Measurements from ENCODE around the gene TMEM30B. TPM values are rescaled to one million over a fixed set of nuclear protein-coding genes. Genes with fewer than 3 reads are reported as not detected.
A peak's percentile ranks its signal among the peaks of the same experiment; 100 is the strongest.

The TMEM30B gene
- total RNA-seq, 1 experiment from 2014 or later, result 6.2 TPM

- no peak overlapping the region for H3K27ac ChIP-seq
- no peaks in the 10 kb centered on the region for H3K27me3 ChIP-seq
- no peak overlapping the region for H3K4me3 ChIP-seq
- no peaks in the 10 kb centered on the region for H3K36me3 ChIP-seq
- H3K9me3 ChIP-seq (replicated peaks), result no peaks in the 10 kb centered on the region
- DNase-seq, result no peak
- H3K4me1 ChIP-seq, result peaks cover 3% of the 10 kb centered on the region
Measured at GRCh38 chr14:61285364-61285763, 4.2 kb upstream of the TMEM30B start.

GRCh38 chr14:61284001-61284400 is 2.9 kb upstream of the TMEM30B start:
- Histone ChIP-seq H3K4me3 (no peak overlapping the region), H3K4me1 (peaks cover 3% of the 10 kb centered on the region), H3K27me3 (no peaks in the 10 kb centered on the region), H3K36me3 (no peaks in the 10 kb centered on the region), H3K27ac (no peak overlapping the region), H3K9me3 (replicated peaks) (no peaks in the 10 kb centered on the region)
- peak in 1 of 2 experiments; percentile 33 for DNase-seq

DNA sequence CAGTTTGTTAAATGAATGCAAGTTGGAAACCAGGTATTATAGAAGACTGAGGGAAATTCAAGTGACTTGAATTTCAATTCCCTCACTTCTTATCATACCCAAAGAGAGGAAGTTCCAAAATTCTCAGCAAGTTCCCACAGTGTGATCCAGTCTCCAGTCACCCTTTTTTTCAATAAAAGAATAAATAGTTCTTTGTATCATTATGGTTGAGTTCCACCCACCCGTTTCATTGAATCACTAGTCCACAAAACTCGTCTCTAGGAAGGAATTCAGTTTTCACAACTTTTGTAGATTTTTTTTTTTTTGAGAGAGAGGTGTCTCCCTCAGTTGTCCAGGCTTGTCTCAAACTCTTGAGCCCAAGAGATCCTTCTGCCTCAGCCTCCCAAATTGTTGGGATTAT is 1.6 kb upstream of the TMEM30B start:
- no peaks in the 10 kb centered on the region for H3K36me3 ChIP-seq
- DNase-seq, result no peak
- H3K9me3 ChIP-seq (replicated peaks), result no peaks in the 10 kb centered on the region
- H3K4me3 ChIP-seq, result no peak overlapping the region
- peaks cover 3% of the 10 kb centered on the region for H3K4me1 ChIP-seq
- no peak overlapping the region for H3K27ac ChIP-seq
- H3K27me3 ChIP-seq, result no peaks in the 10 kb centered on the region

DNA sequence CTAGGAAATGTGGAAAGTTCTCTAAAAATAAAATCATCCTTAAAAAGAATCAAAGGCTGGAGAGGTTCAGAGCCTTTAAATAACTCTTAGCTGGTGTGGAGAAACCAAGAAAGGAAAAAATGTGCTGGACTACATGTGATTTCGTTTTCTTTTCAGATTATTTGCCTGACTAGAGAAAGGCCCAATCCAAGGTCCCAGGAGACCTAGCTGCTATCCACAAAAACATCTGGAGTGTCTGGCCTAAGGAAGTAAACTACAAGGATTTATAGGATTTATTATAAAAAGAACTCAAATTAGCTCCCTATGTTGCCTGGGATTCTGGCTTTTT is 774 bp upstream of the TMEM30B start:
- Histone ChIP-seq H3K9me3 (replicated peaks) (no peaks in the 10 kb centered on the region), H3K4me3 (no peak overlapping the region), H3K27ac (no peak overlapping the region), H3K4me1 (peaks cover 3% of the 10 kb centered on the region), H3K36me3 (no peaks in the 10 kb centered on the region), H3K27me3 (no peaks in the 10 kb centered on the region)
- DNase-seq, result no peak

- H3K27me3 ChIP-seq, result no peaks in the 10 kb centered on the region
- peak; percentile 70 to 75 for DNase-seq
- peak overlapping the region; percentile 68 for H3K4me3 ChIP-seq
- H3K9me3 ChIP-seq (replicated peaks), result no peaks in the 10 kb centered on the region
- no peaks in the 10 kb centered on the region for H3K36me3 ChIP-seq
- H3K27ac ChIP-seq, result peak overlapping the region; percentile 72
- no peaks in the 10 kb centered on the region; the same call in 1 of the 2 replicates for H3K4me1 ChIP-seq
Measured at GRCh38 chr14:61280526-61281185, 482 bp downstream of the TMEM30B start.

DNA sequence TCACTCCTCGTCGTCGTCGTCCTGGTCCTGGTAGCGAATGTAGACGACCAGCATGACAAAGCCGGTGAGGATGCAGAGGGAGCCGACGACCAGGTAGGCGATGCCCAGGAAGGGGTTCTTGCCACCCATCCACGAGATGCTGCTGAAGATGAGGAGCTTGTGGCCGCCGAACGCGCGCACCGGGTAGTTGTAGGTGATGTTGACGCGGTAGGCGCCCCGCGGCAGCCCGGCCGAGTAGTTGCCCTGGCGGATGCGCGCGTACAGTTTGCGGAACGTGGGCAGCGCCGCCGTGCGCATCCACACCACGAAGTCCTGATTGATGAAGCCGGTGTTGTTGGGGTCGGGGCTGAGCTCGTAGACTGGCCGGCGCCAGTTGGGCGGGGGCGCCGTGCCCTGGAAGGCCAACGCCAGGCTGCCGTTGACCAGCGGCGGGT is 1.0 kb downstream of the TMEM30B start:
- H3K27me3 ChIP-seq, result no peaks in the 10 kb centered on the region
- DNase-seq, result no peak
- no peaks in the 10 kb centered on the region for H3K9me3 ChIP-seq (replicated peaks)
- H3K4me1 ChIP-seq, result no peaks in the 10 kb centered on the region; the same call in 1 of the 2 replicates
- H3K27ac ChIP-seq, result peak overlapping the region; percentile 72
- no peaks in the 10 kb centered on the region for H3K36me3 ChIP-seq
- peak overlapping the region; percentile 68 for H3K4me3 ChIP-seq

DNA sequence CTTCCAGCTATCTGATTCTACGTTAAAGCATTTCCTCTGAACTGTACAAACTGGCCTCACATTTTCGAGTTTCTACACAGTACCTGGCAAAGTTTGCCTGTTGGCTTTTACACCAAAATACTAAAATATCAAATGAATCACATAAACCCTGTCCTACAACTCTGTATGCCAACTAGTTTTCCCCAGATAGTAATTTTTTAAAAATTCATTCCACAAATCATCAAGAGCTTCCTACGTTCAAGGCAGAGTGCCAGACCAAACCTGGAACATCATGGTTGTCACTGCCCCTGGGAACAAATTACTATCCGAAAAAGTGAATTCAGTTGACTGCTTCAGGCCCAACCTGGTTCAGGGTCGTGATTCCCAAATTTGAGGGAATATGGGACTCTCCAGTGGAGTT is 2.1 kb downstream of the TMEM30B start:
- no peaks in the 10 kb centered on the region for H3K27me3 ChIP-seq
- no peaks in the 10 kb centered on the region; the same call in 1 of the 2 replicates for H3K4me1 ChIP-seq
- no peaks in the 10 kb centered on the region for H3K36me3 ChIP-seq
- DNase-seq, result no peak
- H3K4me3 ChIP-seq, result peak overlapping the region; percentile 68
- H3K9me3 ChIP-seq (replicated peaks), result no peaks in the 10 kb centered on the region
- H3K27ac ChIP-seq, result peak overlapping the region; percentile 72

GRCh38 chr14:61277784-61278183 is 3.4 kb downstream of the TMEM30B start:
- no peaks in the 10 kb centered on the region for H3K27me3 ChIP-seq
- peak overlapping the region; percentile 68 for H3K4me3 ChIP-seq
- no peaks in the 10 kb centered on the region for H3K4me1 ChIP-seq
- H3K36me3 ChIP-seq, result no peaks in the 10 kb centered on the region
- H3K9me3 ChIP-seq (replicated peaks), result no peaks in the 10 kb centered on the region
- H3K27ac ChIP-seq, result no peak overlapping the region
- DNase-seq, result no peak

DNA sequence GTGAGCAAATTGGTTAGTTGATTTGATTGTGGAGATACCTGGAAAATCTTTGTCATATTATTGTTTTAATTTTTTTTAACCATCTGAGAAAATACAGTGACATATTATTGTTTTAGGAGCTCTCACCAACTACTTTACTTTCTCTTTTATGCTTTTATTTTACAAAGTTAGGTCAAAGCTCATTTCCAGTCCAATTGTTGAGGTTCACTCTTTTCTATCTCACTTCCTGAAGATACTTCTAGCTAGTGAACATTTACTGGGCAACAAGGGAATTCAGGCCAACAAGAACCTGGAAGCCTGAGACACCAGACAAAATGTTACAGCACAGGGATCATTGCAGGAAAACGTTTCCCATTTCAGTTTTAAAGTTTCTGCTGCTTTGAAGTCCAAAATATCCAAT is 3.9 kb downstream of the TMEM30B start:
- H3K36me3 ChIP-seq, result no peaks in the 10 kb centered on the region
- no peaks in the 10 kb centered on the region for H3K4me1 ChIP-seq
- DNase-seq, result no peak
- H3K9me3 ChIP-seq (replicated peaks), result no peaks in the 10 kb centered on the region
- no peak overlapping the region for H3K27ac ChIP-seq
- no peak overlapping the region for H3K4me3 ChIP-seq
- no peaks in the 10 kb centered on the region for H3K27me3 ChIP-seq

DNA sequence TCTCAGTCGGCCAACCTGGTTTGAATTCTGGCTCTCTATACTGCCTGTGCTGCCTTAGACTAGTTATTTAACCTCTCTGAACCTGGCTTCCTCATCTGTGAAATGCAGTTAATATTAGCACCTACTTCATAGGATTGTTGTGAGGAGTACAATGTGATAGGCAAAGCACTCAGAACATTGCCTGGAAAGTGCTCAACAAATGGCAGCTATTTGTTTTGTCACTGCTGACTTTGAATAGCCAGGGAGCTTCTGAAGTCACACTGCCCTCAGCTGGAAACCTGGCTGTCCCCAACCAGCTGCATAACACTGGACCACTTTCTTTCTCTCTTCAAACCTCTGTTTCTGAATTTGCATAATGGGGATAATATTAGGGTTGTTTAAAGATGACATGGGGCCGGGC is 9.6 kb downstream of the TMEM30B start:
- Histone ChIP-seq H3K4me3 (no peak overlapping the region), H3K4me1 (no peaks in the 10 kb centered on the region), H3K27me3 (no peaks in the 10 kb centered on the region), H3K27ac (no peak overlapping the region), H3K9me3 (replicated peaks) (no peaks in the 10 kb centered on the region), H3K36me3 (no peaks in the 10 kb centered on the region)
- DNase-seq, result no peak

GRCh38 chr14:61270714-61271113 is 10.4 kb downstream of the TMEM30B start:
- no peak for DNase-seq
- Histone ChIP-seq H3K36me3 (no peaks in the 10 kb centered on the region), H3K4me3 (no peak overlapping the region), H3K27ac (no peak overlapping the region), H3K4me1 (no peaks in the 10 kb centered on the region), H3K9me3 (replicated peaks) (no peaks in the 10 kb centered on the region), H3K27me3 (no peaks in the 10 kb centered on the region)

DNA sequence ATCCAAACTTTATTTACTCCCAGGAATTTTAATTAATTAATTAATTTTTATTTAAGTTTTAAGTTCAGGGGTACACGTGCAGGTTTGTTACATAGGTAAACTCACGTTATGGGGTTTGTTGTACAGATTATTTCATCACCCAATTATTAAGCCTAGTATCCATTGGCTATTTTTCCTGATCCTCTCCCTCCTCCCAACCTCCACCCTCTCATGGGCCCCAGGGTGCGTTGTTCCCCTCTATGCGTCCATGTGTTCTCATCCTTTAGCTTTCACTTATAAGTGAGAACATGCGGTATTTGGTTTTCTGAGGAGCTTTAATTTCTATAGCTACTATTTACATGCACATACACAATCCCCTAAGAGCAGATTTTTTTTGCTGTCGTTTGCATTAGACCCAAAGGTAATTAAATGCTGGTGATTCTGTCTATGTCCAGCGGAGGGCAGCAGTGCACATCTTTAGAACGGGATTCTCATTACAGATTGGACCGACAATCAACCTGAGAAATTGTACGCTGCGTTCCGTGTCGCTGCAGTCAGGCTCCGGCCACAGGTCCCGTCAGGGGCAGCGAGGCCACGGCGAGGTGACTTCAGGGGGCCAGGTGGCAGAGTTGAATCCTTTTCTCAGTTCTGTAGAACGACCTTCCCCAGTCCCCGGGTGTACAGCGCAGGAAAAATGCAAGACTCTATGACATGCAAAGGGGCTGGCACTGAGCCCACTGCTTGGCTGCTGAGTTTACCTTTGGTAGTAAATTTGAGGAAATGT is 11.6 kb downstream of the TMEM30B start:
- Histone ChIP-seq H3K36me3 (no peaks in the 10 kb centered on the region), H3K9me3 (replicated peaks) (no peaks in the 10 kb centered on the region), H3K4me3 (peak overlapping the region; percentile 60), H3K27me3 (no peaks in the 10 kb centered on the region), H3K27ac (no peak overlapping the region), H3K4me1 (no peaks in the 10 kb centered on the region)
- peak; percentile 71 to 92 for DNase-seq

DNA sequence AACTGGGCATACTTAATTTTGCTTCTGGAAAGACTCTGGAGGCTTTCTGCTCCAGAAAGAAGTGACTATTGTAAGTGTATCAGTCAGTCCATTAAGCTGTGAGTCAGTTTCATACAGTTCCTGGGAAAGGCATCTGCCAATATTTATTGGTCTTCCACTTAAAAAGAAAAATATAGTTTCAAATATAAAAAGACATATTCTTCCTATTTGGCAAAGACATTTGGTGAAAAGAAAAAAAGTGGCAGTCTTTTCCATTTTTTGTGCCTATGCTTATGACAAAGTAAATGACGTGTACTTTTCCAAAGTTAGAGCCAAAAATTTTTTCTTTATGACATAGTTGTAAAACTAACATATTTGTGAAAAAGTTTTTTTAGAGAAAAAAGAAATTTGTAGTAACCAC is 12.3 kb downstream of the TMEM30B start:
- Histone ChIP-seq H3K4me3 (no peak overlapping the region), H3K27ac (no peak overlapping the region)

GRCh38 chr14:61266891-61267740 is 14.0 kb downstream of the TMEM30B start:
- Histone ChIP-seq H3K4me3 (no peak overlapping the region), H3K36me3 (no peaks in the 10 kb centered on the region), H3K4me1 (0 out of 2 replicates have a peak, but pooled peaks cover 6% of the 10 kb centered on the region), H3K27ac (no peak overlapping the region), H3K27me3 (no peaks in the 10 kb centered on the region), H3K9me3 (replicated peaks) (no peaks in the 10 kb centered on the region)
- no peak for DNase-seq

More for the DNA sequence above, 12.3 kb downstream of the TMEM30B start:
- Histone ChIP-seq H3K9me3 (replicated peaks) (no peaks in the 10 kb centered on the region), H3K27me3 (no peaks in the 10 kb centered on the region), H3K4me1 (0 out of 2 replicates have a peak, but pooled peaks cover 6% of the 10 kb centered on the region), H3K36me3 (no peaks in the 10 kb centered on the region)
- DNase-seq, result no peak

- Histone ChIP-seq H3K4me1 (0 out of 2 replicates have a peak, but pooled peaks cover 6% of the 10 kb centered on the region), H3K4me3 (no peak overlapping the region), H3K27me3 (no peaks in the 10 kb centered on the region), H3K27ac (no peak overlapping the region), H3K36me3 (no peaks in the 10 kb centered on the region), H3K9me3 (replicated peaks) (no peaks in the 10 kb centered on the region)
- DNase-seq, result no peak
Measured at GRCh38 chr14:61266436-61266835, 14.7 kb downstream of the TMEM30B start.

All from SJCRH30 (cell line).